DMS153 (cell line): ENCODE results near the gene PLA2G4C.

ENCODE experiments used
- DNase-seq: peaks from one replicate; lab custom pipeline; 2025; lab: John Stamatoyannopoulos, UW

PLA2G4C gene

DNA sequence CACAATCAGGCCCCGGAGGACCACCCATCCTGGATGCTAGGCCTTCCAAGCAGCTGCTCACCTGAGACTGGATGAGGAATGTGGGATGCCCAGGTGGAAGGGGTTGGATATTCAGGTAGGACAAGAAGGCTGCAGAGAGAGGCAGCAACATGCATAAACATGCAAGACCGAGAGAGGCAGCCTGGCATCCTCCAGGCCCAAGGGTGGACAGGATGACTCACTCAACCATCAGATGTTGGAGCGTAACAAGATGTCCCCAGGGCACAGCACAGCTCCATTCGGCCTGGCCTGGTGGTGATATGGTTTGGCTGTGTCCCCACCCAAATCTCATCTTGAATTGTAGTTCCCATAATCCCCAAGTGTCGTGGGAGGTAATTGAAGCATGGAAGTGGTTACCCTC is 56.8 kb downstream of the PLA2G4C start:
- no peak for DNase-seq

DNA sequence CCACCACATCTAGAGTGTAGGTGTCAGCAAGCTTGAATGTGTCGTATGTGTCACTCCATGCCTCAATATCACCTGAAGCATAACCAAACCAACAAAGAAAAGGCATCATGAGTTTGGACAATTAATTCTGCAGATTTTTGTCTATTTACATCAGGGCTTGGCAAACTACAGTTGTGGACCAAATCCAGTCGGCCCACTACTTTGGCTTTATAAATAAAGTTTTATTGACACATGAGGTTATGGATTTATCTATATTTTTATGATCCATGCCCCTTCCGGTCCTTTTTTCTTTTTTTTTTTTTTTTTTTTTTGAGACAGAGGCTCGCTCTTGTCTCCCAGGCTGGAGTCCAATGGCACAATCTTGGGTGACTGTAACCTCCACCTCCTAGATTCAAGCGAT is 57.5 kb downstream of the PLA2G4C start:
- no peak for DNase-seq

- DNase-seq = no peak
Observed at GRCh38 chr19:48051335-48052033, 59.1 kb downstream of the PLA2G4C start.

GRCh38 chr19:48044561-48044960 is 66.1 kb downstream of the PLA2G4C start:
- DNase-seq = no peak

GRCh38 chr19:48043675-48044258 is 66.8 kb downstream of the PLA2G4C start, which contains the start of gene CABP5:
TSS of gene CABP5 (minus strand) at chr19:48044079. CDS start at chr19:48043922, 157 bp downstream.
- DNase-seq = no peak

DNA sequence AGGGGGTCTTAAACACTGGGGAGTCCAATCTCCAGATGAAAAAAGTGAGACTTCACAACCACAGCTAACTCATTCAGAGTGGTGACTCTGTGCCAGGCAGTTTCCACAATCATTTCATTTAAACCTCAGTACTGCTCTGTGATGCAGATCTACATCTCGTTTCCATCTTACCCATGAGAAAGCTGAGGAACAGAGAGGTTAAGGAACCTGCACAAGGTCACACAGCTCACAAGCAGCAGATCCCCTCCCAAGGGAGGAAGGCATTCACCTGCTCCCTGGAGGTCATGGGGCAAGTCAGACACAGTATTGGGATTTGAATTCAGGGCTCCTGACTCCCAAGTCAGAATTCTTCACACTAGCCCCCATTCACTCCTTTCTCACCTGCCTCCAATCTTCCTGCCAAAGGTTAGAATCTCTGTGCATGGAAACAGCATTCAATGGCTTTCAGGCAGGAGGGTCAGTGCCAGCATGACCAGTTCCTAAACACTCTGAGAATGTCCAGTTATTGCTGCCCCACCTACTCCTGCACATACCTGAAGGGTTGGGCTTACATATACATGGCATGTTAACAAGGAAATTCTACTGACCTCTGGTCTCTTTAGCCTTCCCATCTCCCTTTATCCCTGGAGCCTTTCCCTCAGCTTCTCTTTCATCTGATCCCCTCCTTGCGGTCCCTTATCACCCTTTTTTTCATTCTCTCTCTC is 68.6 kb downstream of the PLA2G4C start:
- no peak for DNase-seq

DNA sequence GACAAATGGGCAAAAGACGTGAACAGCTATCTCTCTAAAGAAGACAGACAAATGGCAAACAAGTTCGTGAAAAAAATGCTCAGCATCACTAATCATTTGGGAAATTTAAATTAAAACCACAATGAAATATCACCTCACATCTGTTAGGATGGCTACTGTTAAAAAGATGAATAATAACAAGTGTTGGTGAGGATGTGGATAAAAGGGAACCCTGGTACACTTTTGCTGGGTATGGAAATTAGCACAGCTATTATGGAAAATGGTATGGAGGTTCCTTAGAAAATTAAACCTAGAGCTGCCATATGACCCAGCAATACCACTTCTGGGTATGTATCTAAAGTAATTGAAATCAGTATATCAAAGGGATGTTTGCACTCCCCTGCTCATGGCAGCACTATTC is 73.9 kb downstream of the PLA2G4C start:
- no peak for DNase-seq

DNA sequence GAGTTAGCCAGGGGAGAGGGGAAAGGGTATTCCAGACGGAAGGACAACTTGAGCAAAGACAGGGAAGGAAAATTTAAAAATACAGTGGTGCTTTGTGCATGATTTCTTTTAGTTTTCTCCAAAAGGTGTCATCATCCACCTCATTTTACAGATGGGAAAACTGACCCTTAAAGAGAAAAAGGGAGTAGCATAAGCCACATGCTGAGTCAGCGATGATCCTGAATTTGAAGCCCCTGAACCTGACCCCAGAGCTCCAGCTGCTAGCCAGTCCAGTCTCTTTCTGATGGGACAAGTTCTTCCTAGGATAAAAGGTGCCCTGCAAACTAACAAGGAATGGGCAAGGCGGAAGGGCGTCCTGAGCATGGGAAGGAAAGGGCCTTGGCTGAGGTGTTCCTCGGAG is 77.0 kb downstream of the PLA2G4C start:
- no peak for DNase-seq

DNA sequence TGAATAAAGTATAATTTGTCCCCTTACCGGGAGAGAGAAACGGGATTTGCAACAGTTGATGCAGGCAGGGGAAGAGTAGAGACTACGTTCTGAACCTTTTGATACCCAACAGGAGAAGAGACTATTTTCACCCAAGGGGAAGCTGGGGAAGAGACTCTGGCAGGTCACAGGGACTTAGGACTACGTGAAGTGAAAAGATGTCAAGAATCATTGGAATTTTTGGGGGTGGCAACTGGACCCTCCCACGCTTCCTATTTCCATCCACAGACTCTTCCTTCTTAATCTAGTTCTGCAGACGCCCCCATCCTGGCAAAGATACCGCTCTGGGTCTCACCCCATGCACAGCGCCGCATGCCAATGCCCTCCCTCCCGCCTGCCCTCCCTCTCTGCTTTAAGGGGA is 80.5 kb downstream of the PLA2G4C start:
- DNase-seq = no peak

DNA sequence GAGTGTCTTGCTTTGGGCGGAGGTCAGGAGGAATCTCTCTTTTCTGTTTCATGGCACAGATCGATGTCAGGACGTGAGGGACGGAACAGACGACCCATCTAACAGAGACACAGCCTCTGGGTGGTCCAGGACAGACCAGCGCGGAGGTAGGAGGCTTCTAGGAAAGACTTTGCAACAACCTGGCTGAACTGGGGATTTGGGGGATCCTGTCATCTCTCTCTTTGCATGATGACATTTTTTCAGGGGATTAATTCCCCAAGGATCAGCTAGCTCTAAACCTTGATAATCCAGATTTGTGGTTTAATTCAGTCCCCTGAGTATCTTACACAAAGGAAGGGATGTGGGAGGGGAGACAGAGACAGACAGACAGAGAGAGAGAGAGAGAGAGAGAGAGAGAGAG is 81.2 kb downstream of the PLA2G4C start:
- no peak for DNase-seq

DNA sequence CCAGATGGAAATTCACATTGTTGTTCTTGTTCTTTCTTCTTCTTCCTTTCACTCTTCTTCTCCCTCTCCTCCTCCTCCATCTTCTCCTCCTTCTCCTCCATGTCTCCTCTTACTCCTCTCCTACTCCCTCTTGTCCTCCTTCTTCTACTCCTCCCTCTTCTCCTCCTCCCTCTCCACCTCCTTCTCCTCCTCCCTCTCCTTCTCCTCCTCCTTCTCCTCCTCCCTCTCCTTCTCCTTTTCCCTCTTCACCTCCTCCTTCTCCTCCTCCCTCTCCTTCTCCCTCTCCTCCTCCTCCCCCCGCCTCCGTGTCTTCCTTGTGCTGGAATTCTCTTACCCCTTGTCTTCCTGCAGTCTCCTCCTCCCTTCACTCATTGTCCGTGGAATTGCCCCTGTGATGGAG is 85.1 kb downstream of the PLA2G4C start:
- DNase-seq = no peak

DNA sequence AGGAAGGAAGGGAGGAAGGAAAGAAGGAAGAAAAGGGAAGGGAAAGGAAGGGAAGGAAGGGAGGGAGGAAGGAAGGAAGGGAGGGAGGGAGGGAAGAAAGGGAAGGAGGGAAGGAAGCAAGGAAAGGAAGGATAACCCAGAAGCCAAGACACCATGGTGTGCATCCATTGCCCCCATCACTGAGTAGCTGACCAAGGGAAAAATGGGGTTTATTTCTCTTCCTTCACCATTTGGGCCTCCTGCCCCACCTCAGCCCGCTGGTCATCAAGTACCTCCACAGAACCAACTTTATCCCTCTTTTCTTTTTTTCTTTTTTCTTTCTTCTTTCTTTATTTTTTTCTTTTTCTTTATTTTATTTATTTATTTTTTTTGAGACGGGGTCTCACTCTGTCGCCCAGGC is 87.1 kb downstream of the PLA2G4C start:
- DNase-seq = no peak

DNA sequence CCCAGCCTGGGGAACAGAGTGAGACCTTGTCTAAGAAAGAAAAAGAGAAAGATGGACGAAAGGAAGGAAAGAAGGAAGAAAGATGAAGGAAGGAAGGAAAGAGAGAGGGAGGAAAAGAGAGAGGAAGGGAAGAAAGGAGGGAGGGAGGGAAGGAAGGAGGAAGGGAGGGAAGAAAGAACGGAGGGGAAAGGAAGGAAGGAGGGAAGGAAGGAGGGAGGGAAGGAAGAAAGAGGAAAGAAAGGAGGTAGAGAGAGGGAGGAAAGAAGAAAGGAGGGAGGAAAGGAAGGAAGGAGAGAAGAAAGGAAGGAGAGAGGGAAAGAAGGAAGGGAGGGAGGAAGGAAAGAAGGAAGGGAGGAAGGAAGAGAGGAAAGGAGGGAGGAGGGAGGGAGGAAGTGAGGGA is 87.6 kb downstream of the PLA2G4C start:
- DNase-seq = no peak

- no peak for DNase-seq
Observed at GRCh38 chr19:48020686-48021085, 89.9 kb downstream of the PLA2G4C start.

DNA sequence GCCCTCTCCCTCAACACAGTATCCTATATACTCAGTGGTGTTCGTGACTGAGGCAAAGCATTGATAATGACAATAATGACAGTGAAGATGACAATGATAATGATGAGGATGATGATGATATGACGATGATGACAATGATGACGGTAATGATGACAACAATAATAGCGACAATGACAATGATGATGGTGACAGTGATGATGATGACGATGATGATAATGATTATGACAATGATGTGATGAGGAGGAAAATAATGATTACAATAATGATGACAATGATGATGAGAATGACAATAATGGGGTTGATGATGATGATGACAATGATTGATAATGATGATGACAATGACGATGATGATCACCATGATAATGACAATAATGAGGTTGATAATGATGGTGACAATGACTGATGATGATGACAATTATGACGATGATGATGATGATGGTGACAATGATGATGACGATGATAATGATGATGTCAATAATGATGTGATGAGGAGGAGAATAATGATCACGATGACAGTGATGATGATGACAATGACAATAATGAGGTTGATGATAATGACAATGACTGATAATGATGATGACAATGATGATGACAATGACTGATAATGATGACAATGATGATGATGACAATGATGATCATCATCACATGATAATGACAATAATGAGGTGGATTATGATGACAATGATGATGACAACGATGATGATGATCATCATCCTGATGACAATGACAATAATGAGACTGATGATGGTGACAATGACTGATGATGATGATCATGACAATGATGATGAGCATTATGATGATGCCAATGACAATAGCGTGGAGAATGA is 99.5 kb downstream of the PLA2G4C start:
- no peak for DNase-seq

- DNase-seq = no peak
Observed at GRCh38 chr19:48006762-48007161, 103.9 kb downstream of the PLA2G4C start.

DNA sequence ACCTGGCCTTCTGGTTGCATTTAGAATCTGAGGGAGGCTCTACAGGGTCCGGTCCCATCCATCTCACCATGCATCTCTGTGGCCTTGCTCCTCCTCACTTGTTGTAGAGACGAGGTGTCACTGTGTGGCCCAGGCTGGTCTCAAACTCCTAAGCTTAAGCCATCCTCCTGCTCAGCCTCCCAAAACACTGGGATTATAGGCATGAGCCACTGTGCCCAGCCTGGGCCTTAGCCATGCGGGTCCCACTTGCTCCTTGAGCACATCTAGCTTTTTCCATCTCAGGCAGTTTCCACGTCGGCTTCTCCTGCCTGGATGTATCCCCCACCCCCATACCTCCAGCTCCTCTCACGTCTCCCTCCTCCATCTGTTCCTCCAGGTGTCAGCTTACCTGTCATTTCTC is 106.4 kb downstream of the PLA2G4C start:
- no peak for DNase-seq

GRCh38 chr19:48000846-48001245 is 109.8 kb downstream of the PLA2G4C start:
- DNase-seq = no peak

- DNase-seq = no peak
Observed at GRCh38 chr19:47998800-47999199, 111.8 kb downstream of the PLA2G4C start.
